Liver (tissue), 9 donors: ENCODE data around the gene WDR5. TPM values are rescaled to one million over a fixed set of nuclear protein-coding genes. Genes with fewer than 3 reads are reported as not detected.

Experiments
- DNase-seq: peaks from one replicate; pipeline ENCODE4 v3.0.0-alpha.2; 2017; ENCODE audit warnings: low spot score
- H3K27ac ChIP-seq, 2 donors: one replicate each; pipeline ENCODE4 v1.7.0; 2013; ENCODE audit warnings: inconsistent platforms in 2 of 2, low read length in 2 of 2, control low read depth in 1 of 2, low read depth in 1 of 2, mild to moderate bottlenecking in 1 of 2
- H3K27me3 ChIP-seq, 4 donors: one replicate each; pipeline versions ENCODE4 v1.6.1 to v1.7.0; 2013; ENCODE audit warnings: low read length in 3 of 4, inconsistent platforms in 1 of 4, mild to moderate bottlenecking in 1 of 4, moderate library complexity in 1 of 4; ENCODE audit not compliant: control insufficient read depth in 4 of 4, insufficient read depth in 4 of 4
- H3K36me3 ChIP-seq, 4 donors: one replicate each; pipeline versions ENCODE4 v1.6.1 to v1.7.0; 2013; ENCODE audit warnings: low read length in 3 of 4, mild to moderate bottlenecking in 3 of 4, low read depth in 1 of 4, moderate library complexity in 1 of 4; ENCODE audit not compliant: control insufficient read depth in 4 of 4, insufficient read depth in 3 of 4
- H3K4me1 ChIP-seq, 4 donors: one replicate each; pipeline versions ENCODE4 v1.6.1 to v1.7.0; 2013; ENCODE audit warnings: low read length in 3 of 4, mild to moderate bottlenecking in 3 of 4, moderate library complexity in 1 of 4; ENCODE audit not compliant: control insufficient read depth in 4 of 4, insufficient read depth in 4 of 4
- H3K4me3 ChIP-seq, 3 donors: one replicate each; pipeline versions ENCODE4 v1.6.1 to v1.7.0; 2013; ENCODE audit warnings: low read length in 3 of 3, control low read depth in 1 of 3, low read depth in 1 of 3, mild to moderate bottlenecking in 1 of 3
- H3K9ac ChIP-seq, 2 donors: one replicate each; pipeline ENCODE4 v1.7.0; 2013; ENCODE audit warnings: low read length in 2 of 2, mild to moderate bottlenecking in 2 of 2, moderate library complexity in 2 of 2, control low read depth in 1 of 2, low read depth in 1 of 2
- H3K9me3 ChIP-seq, 4 donors: one replicate each; pipeline versions ENCODE4 v1.6.1 to v1.7.0; 2013; ENCODE audit warnings: low read length in 3 of 4; ENCODE audit not compliant: control insufficient read depth in 4 of 4
- ATF3 ChIP-seq: IDR thresholded peaks from 2 replicates; pipeline ENCODE4 v1.6.1; 2016; ENCODE audit warnings: antibody characterized with exemption
- CTCF ChIP-seq: fragments of 150-350 bp; IDR thresholded peaks from 2 replicates; pipeline ENCODE4 v1.5.1; 2017; ENCODE audit warnings: improper control_type of control experiment, low read depth, low read length; ENCODE audit not compliant: missing input control
- FOXA1 ChIP-seq: IDR thresholded peaks from 2 replicates; pipeline ENCODE4 v1.6.1; 2016; ENCODE audit warnings: antibody characterized with exemption
- FOXA2 ChIP-seq: IDR thresholded peaks from 2 replicates; pipeline ENCODE4 v1.6.1; 2016; ENCODE audit warnings: antibody characterized with exemption
- GABPA ChIP-seq, 2 donors: IDR thresholded peaks in 1 of 2; conservative IDR thresholded peaks in 1 of 2; 2 replicates each; pipeline ENCODE4 v1.6.1; 2016; ENCODE audit warnings: antibody characterized with exemption in 2 of 2, mild to moderate bottlenecking in 1 of 2, moderate library complexity in 1 of 2
- HNF4G ChIP-seq: IDR thresholded peaks from 2 replicates; pipeline ENCODE4 v1.6.1; 2016; ENCODE audit warnings: antibody characterized with exemption
- JUND ChIP-seq, 2 donors: IDR thresholded peaks; 2 replicates each; pipeline ENCODE4 v1.6.1; 2016; ENCODE audit warnings: antibody characterized with exemption in 2 of 2
- MAX ChIP-seq: IDR thresholded peaks from 2 replicates; pipeline ENCODE4 v1.6.1; 2016; ENCODE audit warnings: antibody characterized with exemption
- RAD21 ChIP-seq, 2 donors: IDR thresholded peaks; 2 replicates each; pipeline ENCODE4 v1.6.1; 2016; ENCODE audit warnings: antibody characterized with exemption in 2 of 2, mild to moderate bottlenecking in 2 of 2
- REST ChIP-seq: IDR thresholded peaks from 2 replicates; pipeline ENCODE4 v1.6.1; 2016; ENCODE audit warnings: antibody characterized with exemption, mild to moderate bottlenecking
- RXRA ChIP-seq, 2 donors: IDR thresholded peaks; 2 replicates each; pipeline ENCODE4 v1.6.1; 2017 to 2018; ENCODE audit warnings: antibody characterized with exemption in 2 of 2, mild to moderate bottlenecking in 1 of 2
- SP1 ChIP-seq: IDR thresholded peaks from 2 replicates; pipeline ENCODE4 v1.6.1; 2018; ENCODE audit warnings: antibody characterized with exemption, mild to moderate bottlenecking
- TAF1 ChIP-seq: conservative IDR thresholded peaks from 2 replicates; pipeline ENCODE4 v1.6.1; 2016; ENCODE audit warnings: antibody characterized with exemption, mild to moderate bottlenecking
- YY1 ChIP-seq: IDR thresholded peaks from 2 replicates; pipeline ENCODE4 v1.6.1; 2016; ENCODE audit warnings: antibody characterized with exemption, mild to moderate bottlenecking
- WGBS: extraction: QIAGEN DNeasy Blood & Tissue Kit; methylation state at CpG from one replicate; pipeline ENCODE4 v1.1.7; 2013; 5-methylcytosine and 5-hydroxymethylcytosine counted together
- polyA plus RNA-seq, 2 donors: library from polyadenylated mRNA; stranded (reverse) in 1 of 2; unstranded in 1 of 2; fragments of 200-250 nt in 1 of 2; fragments of >200 nt in 1 of 2; fragmentation: Nextera tagmentation in 1 of 2; extraction: Ambion mirVana in 1 of 2; gene quantifications; one replicate each; pipeline versions ENCODE4 v1.2.1 to v1.2.3, GENCODE V29; 2013 to 2015
- total RNA-seq, 2 donors: library from RNA; depleted of rRNA; stranded (reverse); fragments of >200 nt; gene quantifications; one replicate each; pipeline ENCODE4 v1.2.3, GENCODE V29; 2014
- donor health status: healthy.
- donor health status: healthy.
- donor health status: healthy.
- donor health status: healthy.
- donor health status: healthy.

The WDR5 gene
- total and polyA plus RNA-seq, 4 donors = 11.1 to 21.6 (median 14.6) TPM

- Histone ChIP-seq H3K9me3 (no peaks in the 10 kb centered on the region), H3K4me3 (peak overlapping the region; percentile 5 to 46 (median 43)), H3K9ac (peak overlapping the region in 1 of 2 donors; percentile 31), H3K27me3 (no peaks in the 10 kb centered on the region), H3K27ac (no peak overlapping the region), H3K36me3 (peaks cover 0 to 7% (median 2%) of the 10 kb centered on the region in 4 donors), H3K4me1 (peaks cover 12 to 18% (median 14%) of the 10 kb centered on the region in 4 donors)
- TF ChIP-seq CTCF (peak; percentile 51), REST (no peak), RAD21 (IDR thresholded peaks at IDR 0.05) (peak in 1 of 2 donors; percentile 40), FOXA2 (no peak), SP1 (peak; percentile 14), JUND (IDR thresholded peaks at IDR 0.05) (no peak), YY1 (peak; percentile 13), RXRA (IDR thresholded peaks at IDR 0.05) (no peak)
- WGBS = under 1% methylated on average over 80 of the region's 80 CpGs
- DNase-seq = peak; percentile 64
Measured at GRCh38 chr9:134163371-134164196, 27.7 kb downstream of the WDR5 start.

GRCh38 chr9:134164879-134165278 is 29.0 kb downstream of the WDR5 start:
- TF ChIP-seq YY1 (no peak), HNF4G (no peak), TAF1 (no peak), GABPA (IDR thresholded peaks at IDR 0.05 in 1 of 2, conservative IDR thresholded peaks at IDR 0.05 in 1 of 2) (no peak), CTCF (no peak), ATF3 (no peak), REST (no peak), MAX (no peak), FOXA1 (no peak), RXRA (IDR thresholded peaks at IDR 0.05) (no peak)
- Histone ChIP-seq H3K4me3 (no peak overlapping the region), H3K9ac (no peak overlapping the region), H3K27ac (no peak overlapping the region), H3K36me3 (no peaks in the 10 kb centered on the region), H3K4me1 (peaks cover 16 to 26% (median 19%) of the 10 kb centered on the region in 4 donors), H3K9me3 (no peaks in the 10 kb centered on the region), H3K27me3 (no peaks in the 10 kb centered on the region)
- WGBS = under 1% methylated on average over 50 of the region's 50 CpGs
- DNase-seq = no peak
